ENCODE measurements around the gene TRMT2B. TPM values are rescaled to one million over a fixed set of nuclear protein-coding genes. Genes with fewer than 3 reads are reported as not detected.

TRMT2B gene
- total RNA-seq, 1 experiment from 2014 or later: 28.1 TPM

- no TSS peak for BruUV-seq (replicated peaks)
- Mint-ChIP-seq H3K36me3 (ENCODE audit: insufficient read depth, unreplicated experiment) (no peaks in the 10 kb centered on the region), H3K9me3 (ENCODE audit: unreplicated experiment) (no peaks in the 10 kb centered on the region), H3K27me3 (ENCODE audit: insufficient read depth, unreplicated experiment) (no peaks in the 10 kb centered on the region), H3K27ac (ENCODE audit: unreplicated experiment) (no peak overlapping the region), H3K4me3 (ENCODE audit: unreplicated experiment) (no peak overlapping the region), H3K4me1 (ENCODE audit: low read depth, unreplicated experiment) (peaks cover 6% of the 10 kb centered on the region)
- no peak for TF ChIP-seq CTCF (IDR thresholded peaks at IDR 0.05; ENCODE audit: insufficient read depth in 1 of 2, low read depth in 1 of 2, low read length in 1 of 2, severe bottlenecking in 1 of 2, unreplicated experiment in 1 of 2)
- POLR2A ChIA-PET: no interaction called here
- H3K4me3 ChIP-seq (ENCODE audit: low read depth, low read length): no peak overlapping the region
- DNase-seq: no peak
- H3K9me3 ChIP-seq: no peaks in the 10 kb centered on the region
- intact Hi-C loops (cut with micrococcal nuclease; ENCODE audit: unreplicated experiment): no loop called here
- no peaks in the 10 kb centered on the region for H3K36me3 ChIP-seq (ENCODE audit: control insufficient read depth, insufficient read depth, low read length)
- H3K27me3 ChIP-seq (replicated peaks; ENCODE audit: control insufficient read depth, insufficient read depth, low read length): no peaks in the 10 kb centered on the region
- H3K4me1 ChIP-seq: no peaks in the 10 kb centered on the region
- CTCF ChIA-PET: no interaction called here
These were observed 71.9 kb downstream of the TRMT2B start for GRCh38 chrX:100979881-100980607.

GRCh38 chrX:100976211-100976610 lies 75.7 kb downstream of the TRMT2B start:
- POLR2A ChIA-PET: no interaction called here
- intact Hi-C loops (cut with micrococcal nuclease; ENCODE audit: unreplicated experiment): no loop called here
- no peaks in the 10 kb centered on the region for H3K27me3 ChIP-seq (replicated peaks; ENCODE audit: control insufficient read depth, insufficient read depth, low read length)
- no TSS peak for BruUV-seq (replicated peaks)
- Mint-ChIP-seq H3K27ac (ENCODE audit: unreplicated experiment) (no peak overlapping the region), H3K4me3 (ENCODE audit: unreplicated experiment) (no peak overlapping the region), H3K36me3 (ENCODE audit: insufficient read depth, unreplicated experiment) (no peaks in the 10 kb centered on the region), H3K27me3 (ENCODE audit: insufficient read depth, unreplicated experiment) (no peaks in the 10 kb centered on the region), H3K9me3 (ENCODE audit: unreplicated experiment) (no peaks in the 10 kb centered on the region), H3K4me1 (ENCODE audit: low read depth, unreplicated experiment) (peaks cover 6% of the 10 kb centered on the region)
- H3K4me1 ChIP-seq: no peaks in the 10 kb centered on the region
- H3K9me3 ChIP-seq: no peaks in the 10 kb centered on the region
- no peaks in the 10 kb centered on the region for H3K36me3 ChIP-seq (ENCODE audit: control insufficient read depth, insufficient read depth, low read length)
- no peak for TF ChIP-seq CTCF (IDR thresholded peaks at IDR 0.05; ENCODE audit: insufficient read depth in 1 of 2, low read depth in 1 of 2, low read length in 1 of 2, severe bottlenecking in 1 of 2, unreplicated experiment in 1 of 2)
- no peak for DNase-seq
- CTCF ChIA-PET: no interaction called here
- H3K4me3 ChIP-seq (ENCODE audit: low read depth, low read length): no peak overlapping the region

GRCh38 chrX:100975212-100975611 lies 76.7 kb downstream of the TRMT2B start:
- Mint-ChIP-seq H3K36me3 (ENCODE audit: insufficient read depth, unreplicated experiment) (no peaks in the 10 kb centered on the region), H3K9me3 (ENCODE audit: unreplicated experiment) (no peaks in the 10 kb centered on the region), H3K27me3 (ENCODE audit: insufficient read depth, unreplicated experiment) (no peaks in the 10 kb centered on the region), H3K4me1 (ENCODE audit: low read depth, unreplicated experiment) (peaks cover 6% of the 10 kb centered on the region), H3K4me3 (ENCODE audit: unreplicated experiment) (no peak overlapping the region), H3K27ac (ENCODE audit: unreplicated experiment) (no peak overlapping the region)
- no peaks in the 10 kb centered on the region for H3K4me1 ChIP-seq
- no peak for DNase-seq
- POLR2A ChIA-PET: no interaction called here
- H3K9me3 ChIP-seq: no peaks in the 10 kb centered on the region
- H3K27me3 ChIP-seq (replicated peaks; ENCODE audit: control insufficient read depth, insufficient read depth, low read length): no peaks in the 10 kb centered on the region
- BruUV-seq (replicated peaks): no TSS peak
- CTCF ChIA-PET: no interaction called here
- TF ChIP-seq CTCF (IDR thresholded peaks at IDR 0.05; ENCODE audit: insufficient read depth in 1 of 2, low read depth in 1 of 2, low read length in 1 of 2, severe bottlenecking in 1 of 2, unreplicated experiment in 1 of 2): no peak
- H3K4me3 ChIP-seq (ENCODE audit: low read depth, low read length): no peak overlapping the region
- H3K36me3 ChIP-seq (ENCODE audit: control insufficient read depth, insufficient read depth, low read length): no peaks in the 10 kb centered on the region
- intact Hi-C loops (cut with micrococcal nuclease; ENCODE audit: unreplicated experiment): no loop called here
